ENCODE measurements around the gene DCXR.

The DCXR gene

DNA sequence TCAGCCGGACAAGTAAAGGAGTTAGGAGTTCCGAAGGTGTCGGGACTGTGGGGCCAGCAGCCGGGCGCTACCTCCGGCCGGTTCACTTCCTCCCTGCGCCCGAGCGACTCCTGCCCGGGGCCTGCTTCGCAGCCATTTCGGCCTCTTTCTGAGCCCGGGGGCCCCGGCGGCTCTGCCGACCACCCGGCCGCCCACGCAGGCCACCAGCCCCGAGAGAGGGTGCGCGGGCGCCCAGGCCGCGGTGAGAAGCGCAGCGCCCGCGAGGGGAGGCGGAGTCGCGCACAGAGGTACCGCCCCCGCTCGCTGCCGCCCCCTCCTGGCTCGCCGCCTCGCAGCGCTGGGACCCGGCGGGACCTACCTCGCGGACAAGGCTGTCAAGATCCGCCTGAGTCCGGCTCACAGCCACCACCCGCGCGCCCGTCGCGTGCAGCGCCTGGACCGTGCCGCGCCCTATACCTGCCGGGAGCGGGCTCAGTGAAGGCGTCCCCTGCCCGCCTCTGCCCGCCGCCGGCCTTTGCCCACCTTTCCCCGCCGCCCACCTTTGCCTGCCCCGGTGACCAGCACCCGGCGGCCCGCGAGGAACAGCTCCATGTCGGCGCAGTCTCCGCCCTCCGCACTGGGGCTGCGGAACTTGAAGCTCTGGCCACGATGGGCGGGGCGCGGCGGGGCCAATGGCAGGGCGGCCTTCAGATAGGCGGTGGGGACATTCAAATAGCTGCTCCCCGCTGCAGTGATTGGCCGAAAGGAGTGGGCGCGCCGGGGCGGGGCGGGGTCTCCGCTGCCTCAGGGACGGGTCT lies at the start of gene DCXR:
Gene DCXR, minus strand, starts transcription at position 606 of the 797 bp plus-strand sequence. Its CDS starts 15 bp downstream, at position 591.
- DNase-seq, result peak; percentile 96

DNA sequence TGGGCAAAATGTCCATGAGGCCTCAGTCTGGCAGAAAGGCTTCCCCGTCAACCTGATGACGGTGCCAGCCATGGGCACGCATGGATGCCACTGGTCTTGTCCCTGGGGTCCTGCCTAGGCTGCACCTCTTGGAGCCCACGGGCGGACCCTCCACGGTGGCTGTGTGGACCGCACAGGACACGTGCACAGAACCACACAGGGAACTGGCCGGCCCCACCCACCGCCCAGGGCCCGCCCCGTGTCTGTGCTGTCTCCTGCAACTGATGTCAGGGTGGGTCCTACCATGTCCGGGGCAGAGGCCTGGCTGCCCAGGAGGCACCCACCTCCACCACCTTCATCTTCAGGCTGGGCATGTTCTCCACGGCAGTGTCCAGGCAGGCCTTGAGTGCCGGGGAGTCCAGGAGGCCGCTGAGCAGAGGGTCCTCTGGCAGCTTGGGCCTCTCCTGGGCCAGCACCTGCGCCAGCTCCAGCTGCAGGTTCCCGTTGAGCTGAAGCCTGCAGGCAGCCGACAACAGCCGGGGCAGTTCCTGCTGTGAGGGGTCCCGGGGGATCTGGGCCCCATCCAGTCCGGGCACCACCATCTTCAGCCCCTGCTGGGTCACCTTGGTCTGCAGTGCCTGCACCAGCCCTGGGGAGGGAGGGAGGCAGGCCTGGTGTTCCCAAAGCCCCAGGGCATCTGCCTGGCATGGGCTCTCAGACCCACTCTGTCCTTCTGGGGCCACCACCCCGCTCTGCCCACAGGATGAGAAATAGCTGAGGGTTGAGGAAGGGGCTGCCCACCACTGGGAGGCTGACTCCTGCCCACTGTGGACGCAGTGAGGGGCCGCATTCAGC lies 48.7 kb upstream of the DCXR start:
- no peak for DNase-seq

DNA sequence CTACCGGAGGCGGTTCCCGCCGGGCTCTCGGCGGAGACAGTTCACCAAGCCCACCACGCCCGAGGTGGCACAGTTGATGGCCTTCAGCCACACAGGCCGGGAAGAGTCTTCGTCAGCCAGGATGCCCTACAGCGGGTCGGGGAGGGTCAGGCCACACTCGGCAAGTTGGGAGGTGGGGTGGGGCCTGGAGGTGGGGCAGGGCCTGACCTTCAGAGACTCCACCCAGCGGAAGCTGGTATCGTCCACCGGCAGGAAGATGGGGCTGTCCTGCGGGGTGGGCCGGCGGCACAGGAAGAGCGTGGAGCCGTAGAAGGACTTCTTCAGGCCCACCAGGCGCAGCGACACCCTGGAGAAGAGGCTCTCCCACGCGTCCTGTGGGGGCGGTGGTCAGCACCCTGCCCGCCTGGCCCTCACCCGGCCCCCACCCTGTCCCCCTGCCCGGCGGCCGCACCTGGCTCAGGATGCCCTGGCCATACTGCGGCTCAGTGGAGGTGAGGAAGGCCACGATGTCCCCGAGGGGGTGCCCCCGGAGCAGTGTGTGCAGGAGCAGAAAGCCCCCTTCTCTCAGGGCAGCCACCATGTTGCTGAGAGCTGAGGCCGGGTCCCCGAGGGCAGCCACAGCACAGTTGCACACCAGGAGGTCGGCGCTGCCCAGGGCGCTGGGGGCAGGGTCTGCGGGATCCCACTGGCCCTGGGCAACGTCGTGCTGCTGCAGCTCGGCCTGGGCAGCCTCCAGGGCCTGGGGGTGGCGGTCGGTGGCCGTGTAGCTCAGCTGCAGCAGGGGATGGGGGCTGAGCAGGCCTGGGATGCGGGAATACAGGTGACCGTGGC lies 47.7 kb upstream of the DCXR start:
- no peak for DNase-seq

DNA sequence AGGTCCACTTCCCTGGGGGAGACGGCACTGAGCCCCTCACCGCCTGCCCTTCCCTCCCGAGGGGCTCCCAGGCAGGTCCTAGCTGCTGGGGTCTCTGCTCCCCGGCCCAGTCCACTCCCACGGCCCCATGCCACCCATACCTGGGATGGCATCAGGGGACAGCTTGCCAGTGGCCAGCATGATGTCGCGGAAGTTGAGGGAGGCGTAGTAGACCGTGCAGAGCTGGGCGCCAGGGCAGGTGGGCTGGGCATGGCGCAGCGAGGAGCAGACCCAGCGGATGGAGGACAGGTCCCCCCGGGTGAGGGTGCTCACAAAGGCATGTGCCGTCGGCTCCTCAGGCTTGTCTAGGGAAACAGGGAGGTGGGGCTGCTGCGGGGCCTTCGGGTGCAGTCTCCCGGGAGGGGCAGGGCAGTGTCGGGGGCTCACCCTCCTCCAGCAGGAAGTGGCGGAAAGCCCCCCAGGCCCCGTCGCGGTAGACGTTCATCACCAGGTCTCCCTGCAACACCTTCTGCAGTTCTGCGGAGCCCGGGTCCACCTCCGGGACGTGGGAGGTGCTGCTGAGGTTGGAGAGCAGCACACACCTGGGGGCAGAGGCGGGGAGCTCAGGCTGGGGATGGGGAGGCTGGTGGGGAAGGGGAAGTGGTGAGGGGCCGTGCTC lies 47.0 kb upstream of the DCXR start:
- DNase-seq, result no peak

DNA sequence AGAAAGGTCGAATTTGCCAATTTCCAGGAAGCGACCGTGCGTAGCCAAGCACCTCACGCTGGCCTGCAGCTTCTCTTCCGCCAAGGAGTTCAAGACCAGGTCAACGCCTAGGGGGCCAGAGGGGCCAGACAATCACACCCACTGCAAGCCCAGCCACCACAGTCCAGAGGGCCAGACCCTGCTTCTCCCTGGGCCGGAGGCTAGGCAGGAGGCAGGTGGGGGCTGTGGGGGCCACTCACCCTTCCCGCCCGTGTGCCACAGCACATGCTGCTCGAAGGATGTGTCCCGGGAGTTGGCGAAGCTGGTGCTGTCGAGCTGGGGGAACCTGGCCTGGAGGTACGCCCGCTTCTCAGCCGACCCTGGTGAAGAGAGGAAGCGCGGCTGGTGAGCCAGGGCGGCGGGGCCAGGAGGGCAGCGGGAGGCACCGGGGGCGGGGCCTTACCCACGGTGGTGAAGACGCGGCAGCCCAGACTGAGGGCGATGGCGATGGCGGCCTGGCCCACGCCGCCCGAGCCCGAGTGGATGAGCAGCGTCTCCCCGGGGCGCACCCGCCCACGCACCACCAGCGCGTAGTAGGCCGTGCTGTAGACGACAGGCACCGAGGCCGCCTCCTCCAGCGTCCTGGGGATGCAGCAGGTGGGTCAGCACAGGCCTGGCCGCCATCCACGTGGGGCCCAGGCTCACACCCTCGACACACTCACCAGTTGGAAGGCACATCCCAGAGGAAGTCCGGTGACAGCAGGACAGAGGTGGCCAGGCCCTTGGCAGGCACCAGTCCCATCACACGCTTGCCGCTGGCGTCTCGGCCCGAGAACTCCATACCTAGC lies 46.2 kb upstream of the DCXR start:
- no peak for DNase-seq

DNA sequence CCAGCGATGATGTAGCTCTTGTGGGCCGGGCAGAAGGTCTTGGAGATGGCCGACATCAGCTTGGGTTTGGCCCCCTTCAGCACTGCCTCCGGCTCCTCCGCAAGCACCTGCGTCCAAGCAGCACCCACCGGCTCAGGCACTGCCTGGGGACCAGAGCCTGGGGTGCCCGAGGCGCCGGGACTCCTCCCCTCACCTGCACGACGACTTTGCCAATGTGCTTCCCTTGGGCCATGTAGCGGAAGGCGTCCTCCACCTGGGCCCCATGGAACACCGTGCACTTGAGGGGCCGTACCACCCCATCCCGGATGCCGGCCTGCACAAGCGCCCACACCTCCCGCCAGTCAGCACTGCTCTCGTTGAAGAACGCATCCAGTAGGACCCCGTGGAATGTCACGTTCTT lies 45.5 kb upstream of the DCXR start:
- no peak for DNase-seq

DNA sequence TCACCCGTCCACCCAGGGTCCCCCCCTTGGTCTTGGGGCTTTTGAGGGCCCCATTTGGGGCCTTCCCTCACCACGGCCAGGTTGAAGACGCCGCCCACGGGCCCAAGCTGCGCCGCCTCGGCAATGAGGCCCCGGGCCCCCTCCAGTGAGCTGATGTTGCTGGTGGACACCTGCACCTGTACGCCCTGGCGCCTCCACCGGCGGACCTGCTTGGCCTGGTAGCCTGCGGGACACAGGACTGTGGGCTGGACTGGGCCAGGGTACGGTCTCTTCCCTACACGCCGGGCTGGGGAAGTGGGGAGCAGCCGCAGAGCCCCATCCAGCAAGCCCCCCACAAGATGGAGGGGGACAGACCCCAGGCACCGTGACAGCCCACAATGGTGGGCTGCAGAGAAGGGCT lies 45.0 kb upstream of the DCXR start:
- DNase-seq, result no peak

DNA sequence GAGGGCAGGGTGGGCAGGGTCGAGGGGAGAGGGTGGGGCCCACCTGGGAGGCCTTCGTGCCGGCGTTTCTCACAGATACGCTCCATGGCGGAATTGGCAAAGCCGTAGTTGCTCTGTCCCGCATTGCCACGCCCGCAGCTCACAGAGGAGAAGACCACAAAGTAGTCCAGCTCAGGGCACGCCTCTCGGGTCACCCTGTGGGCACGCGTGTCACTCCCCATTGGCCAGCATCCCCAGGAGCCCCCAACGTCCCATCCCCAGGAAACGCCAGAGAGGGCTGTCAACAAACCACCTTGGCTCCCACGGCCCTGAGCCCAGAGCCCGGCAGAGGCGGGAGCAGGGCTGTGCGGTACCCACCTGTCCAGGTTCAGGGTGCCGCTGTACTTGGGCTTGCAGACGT lies 44.5 kb upstream of the DCXR start:
- DNase-seq, result no peak

DNA sequence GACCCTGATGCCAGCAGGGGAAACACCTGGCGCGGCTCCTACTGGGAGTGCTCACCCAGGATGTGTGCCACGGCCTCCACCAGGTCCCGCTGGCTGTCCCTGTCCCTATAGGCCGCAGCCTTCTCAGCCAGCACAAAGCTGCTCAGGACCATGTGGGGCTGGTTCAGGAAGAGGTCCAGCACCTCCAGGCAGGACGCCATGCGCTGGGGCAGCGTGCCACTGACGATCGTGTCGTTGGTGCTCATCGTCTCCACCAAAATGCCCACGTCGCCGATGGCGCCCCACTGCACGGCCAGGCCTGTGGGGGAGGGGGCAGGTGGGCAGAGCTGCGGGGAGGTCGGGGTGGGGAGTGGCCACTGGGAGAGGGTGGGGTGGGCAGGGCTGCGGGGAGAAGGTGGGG lies 44.0 kb upstream of the DCXR start:
- no peak for DNase-seq

DNA sequence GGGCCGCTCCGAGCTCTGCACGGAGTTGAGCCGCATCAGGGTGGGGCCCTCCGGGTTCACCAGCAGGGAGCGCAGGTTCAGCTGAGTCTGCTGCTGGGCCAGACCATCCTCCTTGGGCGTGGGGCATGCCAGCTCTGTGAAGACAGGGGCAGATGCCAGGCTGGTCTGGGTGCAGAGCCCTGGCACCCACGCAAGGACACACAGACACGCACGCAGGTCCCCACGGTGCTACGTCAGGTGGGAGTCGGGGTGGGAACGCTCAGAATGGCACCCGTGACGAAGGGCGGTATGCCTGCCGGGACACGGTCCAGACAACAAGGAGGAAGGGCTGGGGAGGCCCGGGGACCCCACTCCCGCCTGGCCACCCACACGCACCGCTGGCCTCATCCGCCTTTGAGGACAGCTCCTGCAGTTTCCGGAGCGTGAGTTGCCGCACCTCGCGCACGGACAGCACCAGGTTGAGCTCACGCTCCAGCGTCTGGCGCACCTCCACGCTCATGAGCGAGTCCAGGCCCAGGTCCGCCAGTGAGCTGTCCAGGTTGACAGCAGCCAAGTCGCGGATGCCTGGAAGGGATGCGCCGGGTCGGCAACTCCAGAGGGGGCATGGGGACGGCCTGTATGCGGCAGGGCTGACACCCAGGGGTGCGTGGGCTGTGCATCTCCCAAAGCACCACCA lies 43.4 kb upstream of the DCXR start:
- DNase-seq, result no peak

DNA sequence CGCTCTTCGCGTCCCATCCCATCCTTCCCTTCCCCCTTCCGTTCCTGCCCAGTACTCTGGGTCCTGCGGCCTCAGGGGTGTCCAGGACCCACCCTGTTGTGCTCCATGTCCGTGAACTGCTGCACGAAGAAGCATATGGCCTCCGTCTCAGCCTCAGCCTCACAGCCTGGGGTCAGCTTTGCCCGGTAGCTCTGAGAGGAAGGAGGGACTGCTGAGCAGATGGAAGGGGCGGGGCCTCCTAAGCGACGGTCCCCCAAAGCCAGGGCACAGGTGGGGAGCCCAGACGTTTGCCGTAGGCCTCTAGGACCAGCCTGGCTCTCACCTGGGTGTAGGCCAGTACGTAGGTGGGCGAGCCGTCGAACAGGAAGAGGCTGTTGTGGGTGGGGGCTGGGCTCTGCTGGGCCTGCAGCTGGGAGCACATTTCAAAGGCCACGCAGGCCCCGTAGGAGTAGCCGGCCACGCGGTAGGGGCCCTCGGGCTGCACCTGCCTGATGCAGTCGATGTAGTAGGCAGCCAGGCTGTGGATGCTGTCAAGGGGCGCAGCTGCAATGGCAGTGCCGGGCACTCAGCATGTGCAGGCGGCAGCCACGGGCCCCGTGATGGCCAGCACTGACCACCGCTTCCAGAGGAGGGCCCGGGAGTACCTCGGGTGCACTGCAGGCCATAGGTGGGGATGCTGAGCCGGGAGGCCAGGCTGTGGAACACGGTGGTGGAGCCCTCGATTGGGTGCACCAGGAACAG lies 42.7 kb upstream of the DCXR start:
- DNase-seq, result no peak

DNA sequence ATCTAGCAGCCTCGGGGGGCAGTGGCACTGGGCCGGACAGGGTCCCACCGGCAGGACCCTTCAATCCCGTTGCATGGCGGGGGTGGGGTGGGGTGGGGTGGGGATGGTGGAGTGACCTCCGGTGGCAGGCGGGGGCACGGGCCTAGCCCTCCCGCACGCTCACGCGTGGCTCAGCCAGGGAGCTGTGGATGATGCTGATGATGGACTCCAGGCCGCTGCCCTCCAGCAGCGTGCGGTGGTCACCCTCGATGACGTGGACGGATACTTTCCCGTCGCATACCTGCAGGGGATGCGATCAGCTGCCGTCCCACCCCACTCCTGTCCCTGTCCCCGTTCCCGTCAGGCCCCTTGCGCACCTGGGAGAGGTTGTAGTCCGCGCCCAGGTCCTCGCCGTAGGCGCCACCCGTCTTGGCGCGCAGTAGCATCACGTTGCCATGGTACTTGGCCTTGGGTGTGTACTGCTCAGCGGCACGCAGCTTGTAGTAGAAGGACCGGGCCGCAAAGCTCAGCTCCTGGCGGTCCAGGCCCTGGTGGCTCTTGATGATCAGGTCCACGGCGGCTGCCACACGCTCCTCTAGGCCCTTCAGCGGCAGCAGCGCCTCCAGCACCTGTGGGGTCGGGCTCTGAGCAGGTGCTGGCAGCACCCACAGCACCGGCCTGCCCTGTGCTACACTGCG lies 41.6 kb upstream of the DCXR start:
- DNase-seq, result no peak

DNA sequence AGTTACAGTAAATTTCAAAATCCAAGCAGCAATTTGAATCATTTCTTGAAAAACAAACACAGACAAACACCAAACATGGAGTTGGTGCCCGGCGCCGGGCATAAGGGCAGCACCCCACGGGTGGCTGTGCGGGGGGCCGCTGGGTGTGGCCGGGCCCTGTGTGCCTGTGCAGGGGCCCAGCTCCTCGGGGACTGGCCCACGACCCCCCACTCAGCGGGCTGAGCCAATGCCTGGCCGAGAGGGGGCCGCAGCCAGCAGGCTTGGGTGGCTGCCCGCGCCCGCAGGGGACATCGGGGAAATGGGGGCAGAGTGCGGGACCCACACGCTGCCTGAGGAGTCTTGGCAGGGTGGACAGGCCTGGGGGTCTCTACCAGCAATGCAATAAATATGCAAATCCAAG lies 40.9 kb upstream of the DCXR start:
- no peak for DNase-seq

DNA sequence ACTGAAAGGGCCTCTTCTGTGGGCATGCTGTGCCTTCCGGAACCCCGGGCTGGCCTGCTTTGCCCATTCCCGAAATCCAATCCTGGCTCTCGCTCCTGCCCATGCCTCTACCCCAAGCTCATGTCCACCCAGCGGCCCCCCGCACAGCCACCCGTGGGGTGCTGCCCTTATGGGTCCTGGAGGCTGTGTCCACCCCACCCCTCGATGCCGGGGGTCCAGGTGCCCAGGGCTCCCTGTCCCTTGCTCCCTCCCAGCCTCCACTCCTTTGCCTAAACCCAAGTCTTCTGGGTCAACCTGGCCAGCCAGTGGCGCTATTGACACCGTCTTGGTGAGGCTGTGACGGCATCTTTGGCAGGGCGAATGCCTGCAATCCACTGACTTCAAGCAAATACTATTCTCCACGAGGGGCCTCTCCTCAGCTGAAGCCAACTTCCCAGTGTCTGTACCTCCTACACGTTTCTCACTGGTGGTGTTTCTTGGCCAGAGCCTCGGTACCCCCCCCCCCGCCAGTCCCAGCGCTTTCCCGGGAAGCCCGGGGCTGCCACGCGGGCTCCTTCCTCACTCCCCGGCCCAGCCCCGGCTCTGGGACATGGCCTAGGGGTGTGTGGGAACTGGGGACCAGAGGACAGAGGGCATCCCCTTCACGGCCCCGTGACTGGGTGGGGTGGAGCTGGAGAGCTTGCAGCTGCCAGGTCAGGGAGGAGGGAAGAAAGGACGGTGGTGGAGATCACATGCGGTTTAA lies 40.3 kb upstream of the DCXR start:
- no peak for DNase-seq

DNA sequence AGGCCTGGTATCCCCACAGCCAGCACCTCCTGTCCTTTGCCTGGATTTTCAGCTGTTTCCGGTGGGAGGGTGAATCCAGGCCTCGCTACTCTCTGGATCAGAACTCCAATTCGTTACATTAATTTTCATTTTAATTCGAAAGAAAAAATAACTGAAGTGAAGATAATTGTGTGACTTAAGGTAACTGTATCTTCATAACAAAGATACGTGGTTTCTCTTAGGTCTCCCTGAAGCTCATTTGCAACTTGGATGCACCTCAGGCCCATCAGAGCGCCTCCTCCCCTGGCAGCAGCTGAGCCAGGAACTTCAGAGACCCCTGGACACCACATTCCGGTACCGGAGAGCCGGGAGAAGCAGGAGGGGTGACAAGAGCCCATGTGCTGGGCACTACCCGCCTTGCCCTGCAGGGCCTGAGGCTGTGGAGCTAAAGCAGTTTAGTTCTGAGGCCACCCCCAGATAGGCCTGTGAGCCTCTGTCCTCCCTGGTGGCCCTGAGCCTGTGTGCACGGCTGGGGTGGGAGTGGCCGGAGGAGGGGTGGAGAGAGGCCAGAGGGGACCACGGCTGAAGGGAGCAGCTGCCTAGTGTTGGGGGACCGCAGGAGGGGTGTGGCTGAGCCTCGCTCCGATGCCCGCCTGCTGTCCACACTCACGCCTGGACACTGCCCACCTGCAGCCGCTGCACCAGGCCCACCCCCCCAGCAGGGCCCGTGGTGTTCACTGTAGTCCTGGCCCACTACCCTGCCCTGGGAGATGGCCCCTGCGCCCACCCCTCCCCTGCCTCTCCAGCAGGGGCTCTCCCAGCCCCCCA lies 39.5 kb upstream of the DCXR start:
- no peak for DNase-seq

DNA sequence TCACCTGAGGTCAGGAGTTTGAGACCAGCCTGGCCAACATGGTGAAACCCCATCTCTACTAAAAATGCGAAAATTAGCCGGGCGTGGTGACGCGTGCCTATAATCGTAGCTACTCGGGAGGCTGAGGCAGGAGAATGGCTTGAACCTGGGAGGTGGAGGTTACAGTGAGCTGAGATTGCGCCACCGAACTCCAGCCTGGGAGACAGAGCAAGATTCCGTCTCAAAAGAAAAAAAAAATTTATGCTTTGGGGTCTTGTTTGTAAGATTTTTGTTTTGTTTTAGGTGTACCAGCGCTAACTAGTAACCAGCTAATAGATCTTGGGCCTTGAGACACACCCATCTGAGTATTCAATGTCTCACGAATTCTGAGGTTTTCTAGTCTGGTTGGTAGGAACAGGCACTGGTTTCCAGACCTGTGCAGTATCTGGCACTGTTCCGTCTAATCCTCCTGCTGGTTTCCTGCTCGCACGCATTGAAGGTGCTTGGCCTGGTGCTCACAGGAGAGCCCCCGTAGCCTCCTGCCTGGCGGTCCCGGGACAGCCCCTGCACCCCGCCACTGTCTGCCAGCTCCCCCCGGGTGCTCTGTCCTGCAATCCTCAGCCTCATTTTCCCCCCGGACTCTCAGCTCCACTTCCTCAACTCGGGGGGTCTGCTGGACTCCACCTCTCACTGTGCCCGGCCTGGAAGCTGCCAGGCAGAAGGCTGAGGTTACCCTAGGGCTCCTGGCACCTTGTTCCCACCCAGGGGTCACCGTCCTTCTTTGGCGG lies 38.7 kb upstream of the DCXR start:
- no peak for DNase-seq

DNA sequence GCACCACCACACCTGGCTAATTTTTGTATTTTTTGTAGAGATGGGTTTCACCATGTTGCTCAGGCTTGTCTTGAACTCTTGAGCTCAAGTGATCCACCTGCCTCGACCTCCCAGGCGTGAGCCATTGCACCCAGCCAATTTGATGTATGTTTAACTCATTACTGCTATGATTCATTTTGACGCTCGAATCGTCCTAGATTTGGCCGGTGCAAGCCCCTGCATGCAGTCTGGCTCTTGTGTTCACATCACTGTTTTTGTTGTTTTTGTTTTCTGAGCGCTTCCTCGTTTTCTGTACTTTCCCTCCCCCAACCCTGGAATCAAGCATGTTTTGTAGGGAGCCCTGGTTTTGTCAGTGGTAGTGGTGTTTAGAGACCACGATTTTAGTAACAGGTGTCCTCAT lies 35.9 kb upstream of the DCXR start:
- no peak for DNase-seq

DNA sequence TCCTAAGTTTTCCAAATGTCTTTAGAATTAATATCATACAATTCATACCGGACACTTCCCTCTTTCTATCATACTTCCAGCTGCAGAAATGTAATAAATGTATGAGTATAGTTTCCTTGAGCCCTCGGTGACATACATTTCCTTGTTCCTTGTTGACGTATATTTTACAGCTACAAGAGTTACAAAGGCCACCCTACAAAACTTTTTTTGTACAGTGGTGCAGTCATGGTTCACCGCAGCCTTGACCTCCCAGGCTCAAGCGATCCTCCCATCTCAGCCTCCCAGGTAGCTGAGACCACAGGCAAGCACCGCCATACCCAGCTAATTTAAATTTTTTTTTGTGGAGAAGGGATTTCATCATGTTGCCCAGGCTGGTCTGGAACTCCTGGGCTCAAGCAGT lies 35.3 kb upstream of the DCXR start:
- no peak for DNase-seq
